Astrocyte (in vitro differentiated cells and primary cell): ENCODE results near the gene NNT. TPM values are rescaled to one million over a fixed set of nuclear protein-coding genes. Genes with fewer than 3 reads are reported as not detected.
"Not testable (repeated sequence)": the region's sequence is repeated elsewhere in the genome, so short reads cannot be mapped to it uniquely, and the experiment has no call there.

ENCODE experiments used
- DNase-seq: peaks from one replicate; pipeline ENCODE4 v3.0.0-alpha.2; 2010; ENCODE audit warnings: low read depth
- FAIRE-seq: peaks from 2 replicates; lab custom pipeline; 2011; peaks lifted over from hg19 to GRCh38; lab: Jason Lieb, UNC
- H2AFZ ChIP-seq: 2 replicates; pipeline ENCODE4 v1.6.0; 2012; ENCODE audit warnings: low read depth, low read length, inconsistent platforms
- H3K27ac ChIP-seq: 2 replicates; pipeline ENCODE4 v1.5.1; 2011; ENCODE audit warnings: low read depth, low read length, inconsistent platforms
- H3K27me3 ChIP-seq: 2 replicates; pipeline ENCODE4 v1.6.0; 2011; ENCODE audit warnings: low read length, inconsistent platforms; ENCODE audit not compliant: insufficient read depth
- H3K36me3 ChIP-seq: 2 replicates; pipeline ENCODE4 v1.5.1; 2011; ENCODE audit warnings: low read length, inconsistent platforms; ENCODE audit not compliant: insufficient read depth
- H3K4me1 ChIP-seq: 2 replicates; pipeline ENCODE4 v1.5.1; 2011; ENCODE audit warnings: low read length, inconsistent platforms; ENCODE audit not compliant: insufficient read depth
- H3K4me2 ChIP-seq: 2 replicates; pipeline ENCODE4 v1.6.0; 2012; ENCODE audit warnings: low read length, inconsistent platforms
- H3K4me3 ChIP-seq: 2 replicates; pipeline ENCODE4 v1.5.1; 2011; ENCODE audit warnings: low read depth, mild to moderate bottlenecking, low read length, inconsistent platforms; ENCODE audit not compliant: insufficient read depth
- H3K79me2 ChIP-seq: 2 replicates; pipeline ENCODE4 v1.6.0; 2012; ENCODE audit warnings: mild to moderate bottlenecking, low read length, inconsistent platforms; ENCODE audit not compliant: insufficient read depth
- H3K9ac ChIP-seq: 2 replicates; pipeline ENCODE4 v1.6.0; 2012; ENCODE audit warnings: mild to moderate bottlenecking, low read length, inconsistent platforms
- H3K9me3 ChIP-seq: 2 replicates; pipeline ENCODE4 v1.5.1; 2012; ENCODE audit warnings: low read depth, mild to moderate bottlenecking, low read length, inconsistent platforms; ENCODE audit not compliant: insufficient read depth
- H4K20me1 ChIP-seq: 2 replicates; pipeline ENCODE4 v1.6.0; 2012; ENCODE audit warnings: low read length, inconsistent platforms; ENCODE audit not compliant: insufficient read depth
- H3K27ac Mint-ChIP-seq: one replicate; pipeline ENCODE4 v1.8.0; 2021; ENCODE audit warnings: mild to moderate bottlenecking, mixed read lengths; ENCODE audit not compliant: unreplicated experiment
- H3K27me3 Mint-ChIP-seq: one replicate; pipeline ENCODE4 v1.8.0; 2021; ENCODE audit warnings: low read depth, mixed read lengths; ENCODE audit not compliant: unreplicated experiment
- H3K36me3 Mint-ChIP-seq: one replicate; pipeline ENCODE4 v1.8.0; 2021; ENCODE audit warnings: low read depth, mixed read lengths; ENCODE audit not compliant: unreplicated experiment
- H3K4me1 Mint-ChIP-seq: one replicate; pipeline ENCODE4 v1.8.0; 2021; ENCODE audit warnings: low read depth, mixed read lengths; ENCODE audit not compliant: unreplicated experiment
- H3K4me3 Mint-ChIP-seq: one replicate; pipeline ENCODE4 v1.8.0; 2021; ENCODE audit warnings: mild to moderate bottlenecking, moderate library complexity, mixed read lengths; ENCODE audit not compliant: unreplicated experiment
- H3K9me3 Mint-ChIP-seq: one replicate; pipeline ENCODE4 v1.8.0; 2021; ENCODE audit warnings: mild to moderate bottlenecking, mixed read lengths; ENCODE audit not compliant: unreplicated experiment
- EZH2 ChIP-seq: IDR thresholded peaks from 2 replicates; pipeline ENCODE4 v1.6.1; 2012; ENCODE audit warnings: mild to moderate bottlenecking, low read length, inconsistent platforms; ENCODE audit not compliant: insufficient read depth
- total RNA-seq: library from RNA; stranded (reverse); gene quantifications from 2 replicates; pipeline ENCODE4 v1.2.1, GENCODE V29; 2021
- TF ChIP-seq, protein P1 (sequence below): IDR thresholded peaks from 2 replicates; pipeline ENCODE4 v1.5.1; 2011; ENCODE audit warnings: low read depth, mild to moderate bottlenecking, inconsistent platforms, low read length, moderate library complexity; ENCODE audit not compliant: insufficient read depth

NNT gene
- total RNA-seq, 1 donor from 2014 or later: 44.3 TPM

DNA sequence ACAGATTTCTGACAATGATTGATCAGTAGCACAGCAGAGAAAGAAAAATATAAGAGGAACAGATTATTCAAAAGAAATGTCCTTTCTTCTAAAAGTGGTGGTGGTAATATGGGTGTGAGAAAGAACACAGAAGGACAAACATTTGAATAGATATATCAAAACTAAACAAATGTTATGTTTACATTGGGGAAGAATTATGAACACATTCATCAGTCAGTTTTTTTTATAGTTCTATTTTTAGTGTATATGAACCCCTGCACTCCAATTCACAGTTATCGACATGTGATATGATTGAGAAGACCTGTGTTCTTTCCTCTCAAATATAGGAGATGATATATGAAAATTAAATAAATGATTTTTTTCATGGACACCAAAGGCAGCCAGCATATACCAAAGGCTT lies 128.6 kb downstream of the NNT start:
- Mint-ChIP-seq H3K27ac (no peak overlapping the region), H3K4me3 (no peak overlapping the region), H3K9me3 (peaks cover 1% of the 10 kb centered on the region), H3K27me3 (no peaks in the 10 kb centered on the region), H3K4me1 (peaks cover 1% of the 10 kb centered on the region), H3K36me3 (no peaks in the 10 kb centered on the region)
- Histone ChIP-seq H3K79me2 (no peaks in the 10 kb centered on the region), H3K4me3 (no peak overlapping the region), H2AFZ (no peak overlapping the region), H4K20me1 (no peaks in the 10 kb centered on the region), H3K27me3 (peaks cover 5% of the 10 kb centered on the region), H3K9ac (no peak overlapping the region), H3K36me3 (no peaks in the 10 kb centered on the region), H3K27ac (no peak overlapping the region), H3K9me3 (no peaks in the 10 kb centered on the region), H3K4me2 (no peak overlapping the region), H3K4me1 (no peaks in the 10 kb centered on the region)
- DNase-seq: no peak
- FAIRE-seq: no peak
- TF ChIP-seq, protein P1, sequence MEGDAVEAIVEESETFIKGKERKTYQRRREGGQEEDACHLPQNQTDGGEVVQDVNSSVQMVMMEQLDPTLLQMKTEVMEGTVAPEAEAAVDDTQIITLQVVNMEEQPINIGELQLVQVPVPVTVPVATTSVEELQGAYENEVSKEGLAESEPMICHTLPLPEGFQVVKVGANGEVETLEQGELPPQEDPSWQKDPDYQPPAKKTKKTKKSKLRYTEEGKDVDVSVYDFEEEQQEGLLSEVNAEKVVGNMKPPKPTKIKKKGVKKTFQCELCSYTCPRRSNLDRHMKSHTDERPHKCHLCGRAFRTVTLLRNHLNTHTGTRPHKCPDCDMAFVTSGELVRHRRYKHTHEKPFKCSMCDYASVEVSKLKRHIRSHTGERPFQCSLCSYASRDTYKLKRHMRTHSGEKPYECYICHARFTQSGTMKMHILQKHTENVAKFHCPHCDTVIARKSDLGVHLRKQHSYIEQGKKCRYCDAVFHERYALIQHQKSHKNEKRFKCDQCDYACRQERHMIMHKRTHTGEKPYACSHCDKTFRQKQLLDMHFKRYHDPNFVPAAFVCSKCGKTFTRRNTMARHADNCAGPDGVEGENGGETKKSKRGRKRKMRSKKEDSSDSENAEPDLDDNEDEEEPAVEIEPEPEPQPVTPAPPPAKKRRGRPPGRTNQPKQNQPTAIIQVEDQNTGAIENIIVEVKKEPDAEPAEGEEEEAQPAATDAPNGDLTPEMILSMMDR: no peak
- TF ChIP-seq EZH2: no peak

DNA sequence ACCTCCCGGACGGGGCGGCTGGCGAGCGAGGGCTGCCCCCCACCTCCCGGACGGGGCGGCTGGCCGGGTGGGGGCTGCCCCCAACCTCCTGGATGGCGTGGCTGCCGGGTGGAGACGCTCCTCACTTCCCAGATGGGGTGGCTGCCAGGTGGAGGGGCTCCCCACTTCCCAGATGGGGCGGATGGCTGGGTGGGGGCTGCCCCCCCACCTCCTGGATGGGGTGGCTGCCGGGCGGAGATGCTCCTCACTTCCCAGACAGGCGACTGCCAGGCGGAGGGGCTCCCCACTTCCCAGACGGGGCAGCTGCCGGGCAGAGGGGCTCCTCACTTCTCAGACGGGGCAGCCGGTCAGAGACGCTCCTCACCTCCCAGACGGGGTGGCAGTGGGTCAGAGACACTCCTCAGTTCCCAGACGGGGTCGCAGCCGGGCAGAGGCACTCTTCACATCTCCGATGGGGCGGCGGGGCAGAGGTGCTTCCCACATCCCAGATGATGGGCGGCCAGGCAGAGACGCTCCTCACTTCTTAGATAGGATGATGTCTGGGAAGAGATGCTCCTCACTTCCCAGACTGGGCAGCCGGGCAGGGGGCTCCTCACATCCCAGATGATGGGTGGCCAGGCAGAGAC lies 143.1 kb downstream of the NNT start:
- not testable (repeated sequence) for H3K9ac ChIP-seq, H3K4me3 ChIP-seq, H3K4me3 Mint-ChIP-seq, H3K4me1 ChIP-seq, H4K20me1 ChIP-seq, H3K4me2 ChIP-seq, H3K27ac Mint-ChIP-seq, H3K4me1 Mint-ChIP-seq, H3K9me3 ChIP-seq, H3K36me3 Mint-ChIP-seq, H3K27ac ChIP-seq, FAIRE-seq, H3K79me2 ChIP-seq, H3K27me3 Mint-ChIP-seq, H3K36me3 ChIP-seq, H3K27me3 ChIP-seq, DNase-seq, H2AFZ ChIP-seq
- H3K9me3 Mint-ChIP-seq: peaks cover 24% of the 10 kb centered on the region

DNA sequence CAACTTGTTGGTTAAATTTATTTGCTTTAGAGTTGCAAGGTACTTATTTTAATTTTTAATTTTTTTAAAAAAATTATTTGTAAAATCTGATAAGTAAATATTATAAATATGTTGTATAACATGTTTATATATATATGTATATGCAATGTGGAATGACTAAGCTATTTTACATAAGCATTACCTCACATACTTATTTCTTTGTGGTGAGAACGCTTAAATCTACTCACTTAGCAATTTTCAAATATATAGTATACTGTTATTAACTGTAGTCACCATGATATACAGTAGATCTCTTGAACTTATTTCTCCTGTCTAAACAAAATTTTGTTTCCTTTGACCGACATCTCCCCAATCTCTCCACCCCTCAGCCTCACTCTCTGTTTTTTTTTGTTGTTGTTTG lies 147.8 kb downstream of the NNT start:
- Histone ChIP-seq H3K9me3 (no peaks in the 10 kb centered on the region), H3K4me1 (no peaks in the 10 kb centered on the region), H3K4me3 (no peak overlapping the region), H3K4me2 (no peak overlapping the region), H4K20me1 (no peaks in the 10 kb centered on the region), H3K36me3 (no peaks in the 10 kb centered on the region), H2AFZ (no peak overlapping the region), H3K79me2 (no peaks in the 10 kb centered on the region), H3K27ac (no peak overlapping the region), H3K9ac (no peak overlapping the region), H3K27me3 (no peaks in the 10 kb centered on the region)
- FAIRE-seq: no peak
- no peak for TF ChIP-seq EZH2
- TF ChIP-seq, protein P1: no peak
- Mint-ChIP-seq H3K9me3 (peaks cover 15% of the 10 kb centered on the region), H3K4me3 (no peak overlapping the region), H3K4me1 (no peaks in the 10 kb centered on the region), H3K27me3 (no peaks in the 10 kb centered on the region), H3K36me3 (no peaks in the 10 kb centered on the region), H3K27ac (no peak overlapping the region)
- DNase-seq: no peak
